Liver (tissue), 9 donors: Measurements from ENCODE around the gene SC5D. TPM values are rescaled to one million over a fixed set of nuclear protein-coding genes. Genes with fewer than 3 reads are reported as not detected.

Experiments used
- DNase-seq: peaks from one replicate; pipeline ENCODE4 v3.0.0-alpha.2; 2017; ENCODE audit warnings: low spot score
- H3K27ac ChIP-seq, 2 donors: one replicate each; pipeline ENCODE4 v1.7.0; 2013; ENCODE audit warnings: inconsistent platforms in 2 of 2, low read length in 2 of 2, control low read depth in 1 of 2, low read depth in 1 of 2, mild to moderate bottlenecking in 1 of 2
- H3K27me3 ChIP-seq, 4 donors: one replicate each; pipeline versions ENCODE4 v1.6.1 to v1.7.0; 2013; ENCODE audit warnings: low read length in 3 of 4, inconsistent platforms in 1 of 4, mild to moderate bottlenecking in 1 of 4, moderate library complexity in 1 of 4; ENCODE audit not compliant: control insufficient read depth in 4 of 4, insufficient read depth in 4 of 4
- H3K36me3 ChIP-seq, 4 donors: one replicate each; pipeline versions ENCODE4 v1.6.1 to v1.7.0; 2013; ENCODE audit warnings: low read length in 3 of 4, mild to moderate bottlenecking in 3 of 4, low read depth in 1 of 4, moderate library complexity in 1 of 4; ENCODE audit not compliant: control insufficient read depth in 4 of 4, insufficient read depth in 3 of 4
- H3K4me1 ChIP-seq, 4 donors: one replicate each; pipeline versions ENCODE4 v1.6.1 to v1.7.0; 2013; ENCODE audit warnings: low read length in 3 of 4, mild to moderate bottlenecking in 3 of 4, moderate library complexity in 1 of 4; ENCODE audit not compliant: control insufficient read depth in 4 of 4, insufficient read depth in 4 of 4
- H3K4me3 ChIP-seq, 3 donors: one replicate each; pipeline versions ENCODE4 v1.6.1 to v1.7.0; 2013; ENCODE audit warnings: low read length in 3 of 3, control low read depth in 1 of 3, low read depth in 1 of 3, mild to moderate bottlenecking in 1 of 3
- H3K9ac ChIP-seq, 2 donors: one replicate each; pipeline ENCODE4 v1.7.0; 2013; ENCODE audit warnings: low read length in 2 of 2, mild to moderate bottlenecking in 2 of 2, moderate library complexity in 2 of 2, control low read depth in 1 of 2, low read depth in 1 of 2
- H3K9me3 ChIP-seq, 4 donors: one replicate each; pipeline versions ENCODE4 v1.6.1 to v1.7.0; 2013; ENCODE audit warnings: low read length in 3 of 4; ENCODE audit not compliant: control insufficient read depth in 4 of 4
- EGR1 ChIP-seq, 2 donors: IDR thresholded peaks; 2 replicates each; pipeline ENCODE4 v1.6.1; 2016 to 2018; ENCODE audit warnings: antibody characterized with exemption in 2 of 2, low read depth in 2 of 2
- FOXA1 ChIP-seq: IDR thresholded peaks from 2 replicates; pipeline ENCODE4 v1.6.1; 2016; ENCODE audit warnings: antibody characterized with exemption
- FOXA2 ChIP-seq: IDR thresholded peaks from 2 replicates; pipeline ENCODE4 v1.6.1; 2016; ENCODE audit warnings: antibody characterized with exemption
- GABPA ChIP-seq, 2 donors: IDR thresholded peaks in 1 of 2; conservative IDR thresholded peaks in 1 of 2; 2 replicates each; pipeline ENCODE4 v1.6.1; 2016; ENCODE audit warnings: antibody characterized with exemption in 2 of 2, mild to moderate bottlenecking in 1 of 2, moderate library complexity in 1 of 2
- HNF4A ChIP-seq, 2 donors: conservative IDR thresholded peaks; 2 replicates each; pipeline ENCODE4 v1.6.1; 2016; ENCODE audit warnings: antibody characterized with exemption in 2 of 2, mild to moderate bottlenecking in 2 of 2
- HNF4G ChIP-seq: IDR thresholded peaks from 2 replicates; pipeline ENCODE4 v1.6.1; 2016; ENCODE audit warnings: antibody characterized with exemption
- JUND ChIP-seq, 2 donors: IDR thresholded peaks; 2 replicates each; pipeline ENCODE4 v1.6.1; 2016; ENCODE audit warnings: antibody characterized with exemption in 2 of 2
- NR2F2 ChIP-seq: IDR thresholded peaks from 2 replicates; pipeline ENCODE4 v1.6.1; 2016; ENCODE audit warnings: antibody characterized with exemption
- RAD21 ChIP-seq, 2 donors: IDR thresholded peaks; 2 replicates each; pipeline ENCODE4 v1.6.1; 2016; ENCODE audit warnings: antibody characterized with exemption in 2 of 2, mild to moderate bottlenecking in 2 of 2
- RXRA ChIP-seq, 2 donors: IDR thresholded peaks; 2 replicates each; pipeline ENCODE4 v1.6.1; 2017 to 2018; ENCODE audit warnings: antibody characterized with exemption in 2 of 2, mild to moderate bottlenecking in 1 of 2
- SP1 ChIP-seq: IDR thresholded peaks from 2 replicates; pipeline ENCODE4 v1.6.1; 2018; ENCODE audit warnings: antibody characterized with exemption, mild to moderate bottlenecking
- TAF1 ChIP-seq: conservative IDR thresholded peaks from 2 replicates; pipeline ENCODE4 v1.6.1; 2016; ENCODE audit warnings: antibody characterized with exemption, mild to moderate bottlenecking
- YY1 ChIP-seq: IDR thresholded peaks from 2 replicates; pipeline ENCODE4 v1.6.1; 2016; ENCODE audit warnings: antibody characterized with exemption, mild to moderate bottlenecking
- WGBS: extraction: QIAGEN DNeasy Blood & Tissue Kit; methylation state at CpG from one replicate; pipeline ENCODE4 v1.1.7; 2013; 5-methylcytosine and 5-hydroxymethylcytosine counted together
- polyA plus RNA-seq, 2 donors: library from polyadenylated mRNA; stranded (reverse) in 1 of 2; unstranded in 1 of 2; fragments of 200-250 nt in 1 of 2; fragments of >200 nt in 1 of 2; fragmentation: Nextera tagmentation in 1 of 2; extraction: Ambion mirVana in 1 of 2; gene quantifications; one replicate each; pipeline versions ENCODE4 v1.2.1 to v1.2.3, GENCODE V29; 2013 to 2015
- total RNA-seq, 2 donors: library from RNA; depleted of rRNA; stranded (reverse); fragments of >200 nt; gene quantifications; one replicate each; pipeline ENCODE4 v1.2.3, GENCODE V29; 2014
- TF ChIP-seq, protein P1 (sequence below): IDR thresholded peaks from 2 replicates; pipeline ENCODE4 v1.6.1; 2016; ENCODE audit warnings: antibody characterized with exemption
- TF ChIP-seq, protein P2 (sequence below): IDR thresholded peaks from 2 replicates; pipeline ENCODE4 v1.6.1; 2016; ENCODE audit warnings: antibody characterized with exemption
- TF ChIP-seq, protein P3 (sequence below): IDR thresholded peaks from 2 replicates; pipeline ENCODE4 v1.6.1; 2016; ENCODE audit warnings: antibody characterized with exemption
- TF ChIP-seq, protein P4 (sequence below): fragments of 150-350 bp; IDR thresholded peaks from 2 replicates; pipeline ENCODE4 v1.5.1; 2017; ENCODE audit warnings: improper control_type of control experiment, low read depth, low read length; ENCODE audit not compliant: missing input control
- TF ChIP-seq, protein P5 (sequence below): IDR thresholded peaks from 2 replicates; pipeline ENCODE4 v1.6.1; 2016; ENCODE audit warnings: antibody characterized with exemption, mild to moderate bottlenecking
- donor health status: healthy.
- donor health status: healthy.
- donor health status: healthy.
- donor health status: healthy.
- donor health status: healthy.

Gene SC5D
- total and polyA plus RNA-seq, 4 donors: 80.1 to 282 (median 153) TPM

DNA sequence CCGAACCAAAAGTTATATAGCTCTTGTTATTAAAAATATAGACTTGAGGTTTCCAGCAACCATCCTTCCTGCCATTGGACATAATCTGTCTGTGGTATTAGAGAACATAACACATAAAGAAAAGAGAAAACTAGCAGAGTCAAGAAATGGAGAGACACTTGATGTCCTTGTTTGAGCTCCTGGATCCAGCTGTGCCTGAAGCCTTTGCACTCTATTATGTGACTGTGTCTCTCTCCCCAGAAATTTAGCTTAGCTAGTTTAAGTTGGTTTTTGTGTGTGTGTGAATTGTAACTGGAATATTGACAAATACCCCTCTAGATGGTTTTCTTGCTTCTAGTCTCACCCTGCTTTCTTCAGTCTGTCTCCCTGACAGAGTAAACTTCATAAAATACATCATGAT is 61.6 kb downstream of the SC5D start:
- Histone ChIP-seq H3K27ac (no peak overlapping the region), H3K27me3 (no peaks in the 10 kb centered on the region), H3K9me3 (no peaks in the 10 kb centered on the region), H3K9ac (no peak overlapping the region), H3K4me3 (no peak overlapping the region), H3K36me3 (no peaks in the 10 kb centered on the region), H3K4me1 (peaks cover 0 to 6% (median under 1%) of the 10 kb centered on the region in 4 donors)
- TF ChIP-seq, protein P1, sequence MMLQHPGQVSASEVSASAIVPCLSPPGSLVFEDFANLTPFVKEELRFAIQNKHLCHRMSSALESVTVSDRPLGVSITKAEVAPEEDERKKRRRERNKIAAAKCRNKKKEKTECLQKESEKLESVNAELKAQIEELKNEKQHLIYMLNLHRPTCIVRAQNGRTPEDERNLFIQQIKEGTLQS: no peak
- TF ChIP-seq, protein P2, sequence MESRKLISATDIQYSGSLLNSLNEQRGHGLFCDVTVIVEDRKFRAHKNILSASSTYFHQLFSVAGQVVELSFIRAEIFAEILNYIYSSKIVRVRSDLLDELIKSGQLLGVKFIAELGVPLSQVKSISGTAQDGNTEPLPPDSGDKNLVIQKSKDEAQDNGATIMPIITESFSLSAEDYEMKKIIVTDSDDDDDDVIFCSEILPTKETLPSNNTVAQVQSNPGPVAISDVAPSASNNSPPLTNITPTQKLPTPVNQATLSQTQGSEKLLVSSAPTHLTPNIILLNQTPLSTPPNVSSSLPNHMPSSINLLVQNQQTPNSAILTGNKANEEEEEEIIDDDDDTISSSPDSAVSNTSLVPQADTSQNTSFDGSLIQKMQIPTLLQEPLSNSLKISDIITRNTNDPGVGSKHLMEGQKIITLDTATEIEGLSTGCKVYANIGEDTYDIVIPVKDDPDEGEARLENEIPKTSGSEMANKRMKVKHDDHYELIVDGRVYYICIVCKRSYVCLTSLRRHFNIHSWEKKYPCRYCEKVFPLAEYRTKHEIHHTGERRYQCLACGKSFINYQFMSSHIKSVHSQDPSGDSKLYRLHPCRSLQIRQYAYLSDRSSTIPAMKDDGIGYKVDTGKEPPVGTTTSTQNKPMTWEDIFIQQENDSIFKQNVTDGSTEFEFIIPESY: no peak
- TF ChIP-seq RXRA (IDR thresholded peaks at IDR 0.05) (no peak), JUND (IDR thresholded peaks at IDR 0.05) (no peak), HNF4A (conservative IDR thresholded peaks at IDR 0.05) (no peak), RAD21 (IDR thresholded peaks at IDR 0.05) (no peak), SP1 (no peak), GABPA (IDR thresholded peaks at IDR 0.05 in 1 of 2, conservative IDR thresholded peaks at IDR 0.05 in 1 of 2) (no peak), HNF4G (no peak), TAF1 (no peak), FOXA1 (no peak), FOXA2 (no peak), YY1 (no peak), EGR1 (IDR thresholded peaks at IDR 0.05; ENCODE audit: low read depth in 2 of 2) (no peak), NR2F2 (no peak)
- TF ChIP-seq, protein P3, sequence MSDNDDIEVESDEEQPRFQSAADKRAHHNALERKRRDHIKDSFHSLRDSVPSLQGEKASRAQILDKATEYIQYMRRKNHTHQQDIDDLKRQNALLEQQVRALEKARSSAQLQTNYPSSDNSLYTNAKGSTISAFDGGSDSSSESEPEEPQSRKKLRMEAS: no peak
- TF ChIP-seq, protein P4, sequence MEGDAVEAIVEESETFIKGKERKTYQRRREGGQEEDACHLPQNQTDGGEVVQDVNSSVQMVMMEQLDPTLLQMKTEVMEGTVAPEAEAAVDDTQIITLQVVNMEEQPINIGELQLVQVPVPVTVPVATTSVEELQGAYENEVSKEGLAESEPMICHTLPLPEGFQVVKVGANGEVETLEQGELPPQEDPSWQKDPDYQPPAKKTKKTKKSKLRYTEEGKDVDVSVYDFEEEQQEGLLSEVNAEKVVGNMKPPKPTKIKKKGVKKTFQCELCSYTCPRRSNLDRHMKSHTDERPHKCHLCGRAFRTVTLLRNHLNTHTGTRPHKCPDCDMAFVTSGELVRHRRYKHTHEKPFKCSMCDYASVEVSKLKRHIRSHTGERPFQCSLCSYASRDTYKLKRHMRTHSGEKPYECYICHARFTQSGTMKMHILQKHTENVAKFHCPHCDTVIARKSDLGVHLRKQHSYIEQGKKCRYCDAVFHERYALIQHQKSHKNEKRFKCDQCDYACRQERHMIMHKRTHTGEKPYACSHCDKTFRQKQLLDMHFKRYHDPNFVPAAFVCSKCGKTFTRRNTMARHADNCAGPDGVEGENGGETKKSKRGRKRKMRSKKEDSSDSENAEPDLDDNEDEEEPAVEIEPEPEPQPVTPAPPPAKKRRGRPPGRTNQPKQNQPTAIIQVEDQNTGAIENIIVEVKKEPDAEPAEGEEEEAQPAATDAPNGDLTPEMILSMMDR: no peak
- TF ChIP-seq, protein P5, sequence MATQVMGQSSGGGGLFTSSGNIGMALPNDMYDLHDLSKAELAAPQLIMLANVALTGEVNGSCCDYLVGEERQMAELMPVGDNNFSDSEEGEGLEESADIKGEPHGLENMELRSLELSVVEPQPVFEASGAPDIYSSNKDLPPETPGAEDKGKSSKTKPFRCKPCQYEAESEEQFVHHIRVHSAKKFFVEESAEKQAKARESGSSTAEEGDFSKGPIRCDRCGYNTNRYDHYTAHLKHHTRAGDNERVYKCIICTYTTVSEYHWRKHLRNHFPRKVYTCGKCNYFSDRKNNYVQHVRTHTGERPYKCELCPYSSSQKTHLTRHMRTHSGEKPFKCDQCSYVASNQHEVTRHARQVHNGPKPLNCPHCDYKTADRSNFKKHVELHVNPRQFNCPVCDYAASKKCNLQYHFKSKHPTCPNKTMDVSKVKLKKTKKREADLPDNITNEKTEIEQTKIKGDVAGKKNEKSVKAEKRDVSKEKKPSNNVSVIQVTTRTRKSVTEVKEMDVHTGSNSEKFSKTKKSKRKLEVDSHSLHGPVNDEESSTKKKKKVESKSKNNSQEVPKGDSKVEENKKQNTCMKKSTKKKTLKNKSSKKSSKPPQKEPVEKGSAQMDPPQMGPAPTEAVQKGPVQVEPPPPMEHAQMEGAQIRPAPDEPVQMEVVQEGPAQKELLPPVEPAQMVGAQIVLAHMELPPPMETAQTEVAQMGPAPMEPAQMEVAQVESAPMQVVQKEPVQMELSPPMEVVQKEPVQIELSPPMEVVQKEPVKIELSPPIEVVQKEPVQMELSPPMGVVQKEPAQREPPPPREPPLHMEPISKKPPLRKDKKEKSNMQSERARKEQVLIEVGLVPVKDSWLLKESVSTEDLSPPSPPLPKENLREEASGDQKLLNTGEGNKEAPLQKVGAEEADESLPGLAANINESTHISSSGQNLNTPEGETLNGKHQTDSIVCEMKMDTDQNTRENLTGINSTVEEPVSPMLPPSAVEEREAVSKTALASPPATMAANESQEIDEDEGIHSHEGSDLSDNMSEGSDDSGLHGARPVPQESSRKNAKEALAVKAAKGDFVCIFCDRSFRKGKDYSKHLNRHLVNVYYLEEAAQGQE: no peak
- 95% methylated on average over 1 of the region's 1 CpG for WGBS
- DNase-seq: no peak
